DOHH2 (cell line): Measurements from ENCODE around the gene ACSF2.

Source experiments
- CTCF ChIP-seq: fragments of 200-600 bp; sonication (generic); IDR thresholded peaks from one replicate; pipeline ENCODE4 v1.5.1; 2014; ENCODE audit warnings: antibody characterized with exemption, mild to moderate bottlenecking, low read depth, low read length; ENCODE audit not compliant: poor library complexity, severe bottlenecking
- EZH2phosphoT487 ChIP-seq: fragments of 200-600 bp; sonication (generic); IDR thresholded peaks from 2 replicates; pipeline ENCODE4 v1.6.1; 2017; ENCODE audit warnings: borderline replicate concordance, mild to moderate bottlenecking, antibody characterized with exemption, low read length, moderate library complexity, mixed read lengths

GRCh38 chr17:50407921-50408320 lies 18.1 kb upstream of the ACSF2 start:
- TF ChIP-seq CTCF (no peak), EZH2phosphoT487 (no peak)
